ENCODE measurements around the gene POU2F3. TPM values are rescaled to one million over a fixed set of nuclear protein-coding genes. Genes with fewer than 3 reads are reported as not detected.

POU2F3 gene
- total and polyA plus RNA-seq, 2 of the 8 experiments (the other 6 are each of a cell fraction or from before 2014, with no cell fraction given) = 1.0 to 2.1 TPM

DNA sequence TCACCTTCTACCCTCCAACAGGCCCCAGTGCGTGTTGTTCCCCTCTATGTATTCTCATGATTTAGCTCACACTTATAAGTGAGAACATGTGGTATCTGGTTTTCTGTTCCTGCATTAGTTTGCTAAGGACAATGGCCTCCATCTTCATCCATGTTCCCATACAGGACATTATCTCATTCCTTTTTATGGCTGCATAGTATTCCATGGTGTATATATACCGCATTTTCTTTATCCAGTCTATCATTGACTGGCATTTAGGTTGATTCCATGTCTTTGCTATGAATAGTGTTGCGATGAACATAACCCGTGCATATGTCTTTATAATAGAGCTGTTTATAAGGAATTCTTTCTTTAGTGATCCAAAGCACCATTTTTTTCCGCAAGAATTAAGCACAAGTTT is 56.6 kb downstream of the POU2F3 start:
- Histone ChIP-seq H3K27me3 (replicated peaks in 1 of 4; ENCODE audit: control insufficient read depth in 3 of 4, extremely low read depth in 1 of 4, insufficient read depth in 3 of 4, low read length in 3 of 4) (no peaks in the 10 kb centered on the region; a peak in 4 of 7 replicates), H2AK5ac (ENCODE audit: low read depth, low read length) (no peak overlapping the region), H3K14ac (ENCODE audit: insufficient read length) (no peak overlapping the region), H2BK20ac (ENCODE audit: low read length) (no peak overlapping the region), H3K27ac (ENCODE audit: low read depth, low read length) (no peak overlapping the region), H4K91ac (replicated peaks; ENCODE audit: insufficient read length, low read length) (no peak overlapping the region), H2BK15ac (ENCODE audit: low read length) (no peak overlapping the region), H3K9ac (replicated peaks in 1 of 4; ENCODE audit: extremely low read depth in 1 of 4, low read depth in 3 of 4, low read length in 3 of 4) (no peak overlapping the region), H3K4me2 (ENCODE audit: insufficient read depth in 1 of 2, low read depth in 2 of 2, low read length in 2 of 2) (no peak overlapping the region), H3K36me3 (ENCODE audit: control insufficient read depth in 2 of 4, insufficient read depth in 4 of 4, low read length in 3 of 4) (no peaks in the 10 kb centered on the region), H3K9me3 (ENCODE audit: insufficient read depth in 2 of 2, low read depth in 1 of 2, low read length in 1 of 2) (no peaks in the 10 kb centered on the region), H2BK12ac (ENCODE audit: low read depth, low read length) (no peak overlapping the region), H3K4me1 (replicated peaks in 1 of 4; ENCODE audit: control insufficient read depth in 3 of 4, insufficient read depth in 4 of 4, low read length in 3 of 4) (peaks cover 0 to 3% (median 2%) of the 10 kb centered on the region in 4 experiments; a peak in 5 of 7 replicates), H4K5ac (ENCODE audit: insufficient read length, low read depth, low read length) (no peak overlapping the region), H4K8ac (ENCODE audit: extremely low read depth, insufficient read depth, low read length) (no peak overlapping the region), H3K79me2 (ENCODE audit: control insufficient read depth in 1 of 2, insufficient read depth in 2 of 2, low read length in 2 of 2) (no peaks in the 10 kb centered on the region), H4K20me1 (replicated peaks in 1 of 2; ENCODE audit: control insufficient read depth in 1 of 2, insufficient read depth in 2 of 2, low read length in 2 of 2) (no peaks in the 10 kb centered on the region), H3K4ac (replicated peaks; ENCODE audit: insufficient read length, low read depth, low read length) (no peak overlapping the region), H3K18ac (ENCODE audit: extremely low read depth, low read length) (no peak overlapping the region), H3K23ac (ENCODE audit: insufficient read length) (no peak overlapping the region), H3K56ac (replicated peaks; ENCODE audit: insufficient read length, low read depth, low read length) (no peak overlapping the region), H3K4me3 (ENCODE audit: extremely low read depth in 1 of 4, insufficient read depth in 2 of 4, low read depth in 3 of 4, low read length in 4 of 4) (no peak overlapping the region), H3K79me1 (ENCODE audit: low read depth, low read length) (no peaks in the 10 kb centered on the region), H2BK5ac (ENCODE audit: low read depth, low read length) (no peak overlapping the region), H2AFZ (ENCODE audit: low read length) (no peak overlapping the region), H3K23me2 (ENCODE audit: low read depth, low read length) (no peaks in the 10 kb centered on the region), H2BK120ac (replicated peaks; ENCODE audit: low read depth, low read length) (no peak overlapping the region)
- FAIRE-seq (no peak), DNase-seq (ENCODE audit: low read depth in 1 of 2, low spot score in 2 of 2) (no peak)
- WGBS, 2 experiments (ENCODE audit: extremely low coverage in 1 of 2, insufficient coverage in 1 of 2, insufficient read length in 1 of 2, insufficient replicate concordance in 2 of 2, low coverage in 1 of 2, low lambda C conversion rate in 2 of 2, missing lambda C conversion rate in 1 of 2) = 94% methylated on average over 5 of the region's 5 CpGs; no CpG with 5 or more reads in 1 of the 2 experiments
- ChIA-PET CTCF (ENCODE audit: partially characterized antibody) (interaction anchor here (0.6 to 31.5 kb wide), 7 partner anchors 9 to 362 kb away, joined by 3 to 1412 read pairs (median 4); partner anchors contain the start of gene POU2F3), POLR2A (ENCODE audit: partially characterized antibody) (no interaction called here)
- TF ChIP-seq EGR1 (IDR thresholded peaks at IDR 0.05; ENCODE audit: borderline replicate concordance, low read depth, low read length) (no peak), JUND (IDR thresholded peaks at IDR 0.05; ENCODE audit: low read length) (no peak), GTF2F1 (IDR thresholded peaks at IDR 0.05; ENCODE audit: borderline replicate concordance, low read depth, low read length) (no peak), ZNF274 (IDR thresholded peaks at IDR 0.05; ENCODE audit: borderline replicate concordance, extremely low read depth, low read length) (no peak), TEAD4 (IDR thresholded peaks at IDR 0.05; ENCODE audit: low read depth, low read length) (no peak), HDAC2 (IDR thresholded peaks at IDR 0.05; ENCODE audit: borderline replicate concordance in 1 of 2, low read depth in 2 of 2, low read length in 2 of 2) (no peak), SIN3A (conservative IDR thresholded peaks at IDR 0.05 in 1 of 2, IDR thresholded peaks at IDR 0.05 in 1 of 2; ENCODE audit: low read depth in 1 of 2, low read length in 2 of 2) (no peak), BCL11A (IDR thresholded peaks at IDR 0.05; ENCODE audit: low read depth in 2 of 2, low read length in 2 of 2) (no peak), POU5F1 (IDR thresholded peaks at IDR 0.05; ENCODE audit: low read depth, low read length) (no peak), SP4 (IDR thresholded peaks at IDR 0.05; ENCODE audit: low read length) (no peak), RFX5 (IDR thresholded peaks at IDR 0.05; ENCODE audit: borderline replicate concordance, low read depth, low read length) (no peak)
- TF ChIP-seq, protein P1, sequence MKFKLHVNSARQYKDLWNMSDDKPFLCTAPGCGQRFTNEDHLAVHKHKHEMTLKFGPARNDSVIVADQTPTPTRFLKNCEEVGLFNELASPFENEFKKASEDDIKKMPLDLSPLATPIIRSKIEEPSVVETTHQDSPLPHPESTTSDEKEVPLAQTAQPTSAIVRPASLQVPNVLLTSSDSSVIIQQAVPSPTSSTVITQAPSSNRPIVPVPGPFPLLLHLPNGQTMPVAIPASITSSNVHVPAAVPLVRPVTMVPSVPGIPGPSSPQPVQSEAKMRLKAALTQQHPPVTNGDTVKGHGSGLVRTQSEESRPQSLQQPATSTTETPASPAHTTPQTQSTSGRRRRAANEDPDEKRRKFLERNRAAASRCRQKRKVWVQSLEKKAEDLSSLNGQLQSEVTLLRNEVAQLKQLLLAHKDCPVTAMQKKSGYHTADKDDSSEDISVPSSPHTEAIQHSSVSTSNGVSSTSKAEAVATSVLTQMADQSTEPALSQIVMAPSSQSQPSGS (IDR thresholded peaks at IDR 0.05; ENCODE audit: low read length) = no peak
